ENCODE results near the gene ENAH.

The ENAH gene

GRCh38 chr1:225674381-225674780, 21.5 kb upstream of the ENAH start:
- no peaks in the 10 kb centered on the region for H3K9me3 ChIP-seq (ENCODE audit: insufficient read depth, low read length)
- no peak overlapping the region for H3K27ac ChIP-seq (ENCODE audit: low read depth, low read length)
- H2AFZ ChIP-seq (ENCODE audit: low read depth, low read length, severe bottlenecking) = no peak overlapping the region
- no peaks in the 10 kb centered on the region for H3F3A ChIP-seq (ENCODE audit: insufficient read depth)
- H3K4me2 ChIP-seq (ENCODE audit: low read depth, low read length, poor library complexity, severe bottlenecking) = no peak overlapping the region
- H3K9ac ChIP-seq (ENCODE audit: low read length) = no peak overlapping the region
- no peaks in the 10 kb centered on the region for H3K79me2 ChIP-seq (ENCODE audit: insufficient read depth, low read length)
- TF ChIP-seq CTCF (IDR thresholded peaks at IDR 0.05; ENCODE audit: insufficient read depth, low read length, poor library complexity, severe bottlenecking) = no peak
- TF ChIP-seq EZH2phosphoT487 (conservative IDR thresholded peaks at IDR 0.05; ENCODE audit: low read length) = no peak
- H3K4me3 ChIP-seq (ENCODE audit: insufficient read depth, low read length, poor library complexity, severe bottlenecking) = no peak overlapping the region
- no peaks in the 10 kb centered on the region; the same call in 1 of the 2 replicates for H3K27me3 ChIP-seq (ENCODE audit: low read length)
- no peaks in the 10 kb centered on the region for H3K9me2 ChIP-seq (replicated peaks; ENCODE audit: insufficient read depth, low read length)
- H4K20me1 ChIP-seq (ENCODE audit: low read depth, low read length) = no peaks in the 10 kb centered on the region
- H3K36me3 ChIP-seq (ENCODE audit: low read length) = no peaks in the 10 kb centered on the region

- no peaks in the 10 kb centered on the region for H3K36me3 ChIP-seq (ENCODE audit: low read length)
- no peaks in the 10 kb centered on the region; the same call in 1 of the 2 replicates for H3K27me3 ChIP-seq (ENCODE audit: low read length)
- no peak overlapping the region for H2AFZ ChIP-seq (ENCODE audit: low read depth, low read length, severe bottlenecking)
- H4K20me1 ChIP-seq (ENCODE audit: low read depth, low read length) = no peaks in the 10 kb centered on the region
- no peaks in the 10 kb centered on the region for H3K79me2 ChIP-seq (ENCODE audit: insufficient read depth, low read length)
- no peaks in the 10 kb centered on the region for H3F3A ChIP-seq (ENCODE audit: insufficient read depth)
- H3K9me2 ChIP-seq (replicated peaks; ENCODE audit: insufficient read depth, low read length) = no peaks in the 10 kb centered on the region
- H3K27ac ChIP-seq (ENCODE audit: low read depth, low read length) = no peak overlapping the region
- TF ChIP-seq EZH2phosphoT487 (conservative IDR thresholded peaks at IDR 0.05; ENCODE audit: low read length) = no peak
- no peak for TF ChIP-seq CTCF (IDR thresholded peaks at IDR 0.05; ENCODE audit: insufficient read depth, low read length, poor library complexity, severe bottlenecking)
- no peak overlapping the region for H3K4me2 ChIP-seq (ENCODE audit: low read depth, low read length, poor library complexity, severe bottlenecking)
- H3K9me3 ChIP-seq (ENCODE audit: insufficient read depth, low read length) = no peaks in the 10 kb centered on the region
- H3K9ac ChIP-seq (ENCODE audit: low read length) = no peak overlapping the region
- H3K4me3 ChIP-seq (ENCODE audit: insufficient read depth, low read length, poor library complexity, severe bottlenecking) = no peak overlapping the region
These were observed 18.1 kb upstream of the ENAH start for GRCh38 chr1:225670806-225671733.

GRCh38 chr1:225670356-225670755, 17.4 kb upstream of the ENAH start:
- no peaks in the 10 kb centered on the region for H3F3A ChIP-seq (ENCODE audit: insufficient read depth)
- H3K27ac ChIP-seq (ENCODE audit: low read depth, low read length) = no peak overlapping the region
- H3K9me3 ChIP-seq (ENCODE audit: insufficient read depth, low read length) = no peaks in the 10 kb centered on the region
- H3K27me3 ChIP-seq (ENCODE audit: low read length) = no peaks in the 10 kb centered on the region; the same call in 1 of the 2 replicates
- no peaks in the 10 kb centered on the region for H3K9me2 ChIP-seq (replicated peaks; ENCODE audit: insufficient read depth, low read length)
- H4K20me1 ChIP-seq (ENCODE audit: low read depth, low read length) = no peaks in the 10 kb centered on the region
- no peak overlapping the region for H2AFZ ChIP-seq (ENCODE audit: low read depth, low read length, severe bottlenecking)
- no peak overlapping the region for H3K4me2 ChIP-seq (ENCODE audit: low read depth, low read length, poor library complexity, severe bottlenecking)
- no peak overlapping the region for H3K4me3 ChIP-seq (ENCODE audit: insufficient read depth, low read length, poor library complexity, severe bottlenecking)
- TF ChIP-seq CTCF (IDR thresholded peaks at IDR 0.05; ENCODE audit: insufficient read depth, low read length, poor library complexity, severe bottlenecking) (no peak), EZH2phosphoT487 (conservative IDR thresholded peaks at IDR 0.05; ENCODE audit: low read length) (no peak)
- no peaks in the 10 kb centered on the region for H3K36me3 ChIP-seq (ENCODE audit: low read length)
- no peaks in the 10 kb centered on the region for H3K79me2 ChIP-seq (ENCODE audit: insufficient read depth, low read length)
- no peak overlapping the region for H3K9ac ChIP-seq (ENCODE audit: low read length)
